ENCODE measurements around the gene HEXIM1. TPM values are rescaled to one million over a fixed set of nuclear protein-coding genes. Genes with fewer than 3 reads are reported as not detected.

The HEXIM1 gene, protein sequence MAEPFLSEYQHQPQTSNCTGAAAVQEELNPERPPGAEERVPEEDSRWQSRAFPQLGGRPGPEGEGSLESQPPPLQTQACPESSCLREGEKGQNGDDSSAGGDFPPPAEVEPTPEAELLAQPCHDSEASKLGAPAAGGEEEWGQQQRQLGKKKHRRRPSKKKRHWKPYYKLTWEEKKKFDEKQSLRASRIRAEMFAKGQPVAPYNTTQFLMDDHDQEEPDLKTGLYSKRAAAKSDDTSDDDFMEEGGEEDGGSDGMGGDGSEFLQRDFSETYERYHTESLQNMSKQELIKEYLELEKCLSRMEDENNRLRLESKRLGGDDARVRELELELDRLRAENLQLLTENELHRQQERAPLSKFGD
- polyA plus RNA-seq: 6.0 and 6.7 TPM in 2 replicates

DNA sequence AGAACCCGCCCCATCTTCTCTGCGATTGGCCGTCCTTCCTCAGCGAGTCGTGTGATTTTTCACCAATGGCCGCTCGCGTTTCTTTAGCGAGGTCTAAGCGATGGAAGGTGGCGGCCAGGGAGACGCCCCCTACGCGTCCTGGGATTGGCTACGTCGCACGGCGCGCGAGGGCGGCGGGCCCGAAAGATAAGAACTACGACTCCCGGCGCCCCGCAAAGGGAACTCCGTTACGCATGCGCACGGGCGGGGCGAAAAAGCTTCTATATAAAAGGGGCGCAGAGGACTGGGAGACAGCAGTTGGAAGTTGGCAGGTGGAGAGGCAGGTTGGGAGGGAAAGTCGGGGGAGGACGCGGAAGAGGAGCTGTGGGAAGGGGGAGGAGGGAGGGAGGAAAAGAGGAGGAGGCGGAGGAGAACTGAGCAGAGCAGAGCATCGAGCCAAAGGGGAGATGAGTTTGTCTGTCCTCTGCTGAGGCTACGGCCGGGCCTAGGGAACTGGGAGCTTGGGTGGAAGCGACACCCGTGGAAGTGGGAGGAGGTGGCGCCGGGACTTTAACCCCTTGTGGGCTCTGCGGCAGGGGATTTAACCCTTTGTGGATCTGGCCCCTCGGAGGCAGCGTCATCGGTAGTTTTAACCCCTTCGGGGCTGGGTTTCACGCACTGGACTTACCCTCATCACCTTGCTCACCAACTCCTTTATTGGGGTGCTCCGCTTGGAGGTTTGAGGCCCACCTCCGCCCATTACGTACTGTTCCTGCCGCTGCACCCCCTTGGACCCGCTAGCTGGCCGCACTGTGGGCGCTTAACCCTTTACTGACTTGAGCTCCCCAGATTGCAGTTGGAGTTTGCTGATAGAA lies at the start of gene HEXIM1:
HEXIM1 (plus strand) TSS at position 293 of the 854 bp plus-strand sequence. CDS start 716 bp downstream, outside the sequence.

DNA sequence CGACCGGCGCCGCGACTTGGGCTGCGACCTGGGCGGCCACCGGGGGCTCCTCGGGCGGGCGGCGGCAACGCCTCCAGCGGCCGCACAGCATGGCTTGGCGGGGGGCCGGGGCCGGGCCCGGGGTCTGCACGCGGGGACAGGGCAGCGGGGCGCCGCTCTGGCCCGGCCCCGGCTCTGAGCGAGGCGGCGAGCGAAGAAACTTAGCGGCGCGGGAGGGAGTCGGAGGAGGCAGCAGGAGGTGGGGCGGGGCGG lies 16.0 kb upstream of the HEXIM1 start, which contains the start of gene PLCD3:
PLCD3 (minus strand) TSS at position 196 of the 252 bp plus-strand sequence; CDS start at position 91, 105 bp downstream.

DNA sequence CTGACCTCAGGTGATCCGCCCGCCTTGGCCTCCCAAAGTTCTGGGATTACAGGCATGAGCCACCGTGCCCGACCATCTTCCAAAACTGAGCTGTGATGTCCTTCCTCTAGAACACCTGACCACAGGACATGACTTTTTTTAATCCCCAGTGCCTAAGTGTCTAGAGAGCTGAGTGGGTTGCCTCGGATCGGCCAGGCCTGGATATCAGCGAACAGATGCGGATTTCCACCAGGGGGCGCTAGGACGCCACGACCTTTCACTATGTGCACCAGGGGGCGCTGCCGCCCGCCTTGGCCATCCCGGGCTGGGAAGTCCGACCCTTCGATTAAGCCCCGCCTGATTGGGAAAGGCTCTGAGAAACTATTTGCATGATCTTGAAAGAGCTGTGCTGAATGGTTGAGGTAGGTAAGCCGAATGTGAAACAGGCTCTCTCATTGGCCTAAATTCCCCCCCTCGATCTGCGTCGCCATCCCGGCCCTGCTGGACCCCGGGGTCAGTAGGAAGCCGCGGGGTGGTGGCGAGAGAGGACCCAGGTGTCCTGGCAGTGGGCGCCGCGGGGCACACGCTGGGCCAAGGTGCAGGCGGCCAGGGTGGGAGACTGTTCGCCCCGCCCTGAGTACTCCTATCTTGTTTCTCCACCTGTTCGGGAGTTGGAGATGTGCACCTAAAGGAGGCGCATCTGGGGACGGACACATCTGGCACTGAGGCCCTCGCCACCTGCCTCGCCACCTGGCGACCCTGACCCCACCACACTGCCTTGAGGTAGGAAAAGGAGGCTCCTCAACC lies 12.9 kb upstream of the HEXIM1 start, which contains the start of gene ACBD4:
ACBD4 (plus strand) TSS at position 496 of the 786 bp plus-strand sequence. CDS start 458 bp downstream, outside the sequence.

DNA sequence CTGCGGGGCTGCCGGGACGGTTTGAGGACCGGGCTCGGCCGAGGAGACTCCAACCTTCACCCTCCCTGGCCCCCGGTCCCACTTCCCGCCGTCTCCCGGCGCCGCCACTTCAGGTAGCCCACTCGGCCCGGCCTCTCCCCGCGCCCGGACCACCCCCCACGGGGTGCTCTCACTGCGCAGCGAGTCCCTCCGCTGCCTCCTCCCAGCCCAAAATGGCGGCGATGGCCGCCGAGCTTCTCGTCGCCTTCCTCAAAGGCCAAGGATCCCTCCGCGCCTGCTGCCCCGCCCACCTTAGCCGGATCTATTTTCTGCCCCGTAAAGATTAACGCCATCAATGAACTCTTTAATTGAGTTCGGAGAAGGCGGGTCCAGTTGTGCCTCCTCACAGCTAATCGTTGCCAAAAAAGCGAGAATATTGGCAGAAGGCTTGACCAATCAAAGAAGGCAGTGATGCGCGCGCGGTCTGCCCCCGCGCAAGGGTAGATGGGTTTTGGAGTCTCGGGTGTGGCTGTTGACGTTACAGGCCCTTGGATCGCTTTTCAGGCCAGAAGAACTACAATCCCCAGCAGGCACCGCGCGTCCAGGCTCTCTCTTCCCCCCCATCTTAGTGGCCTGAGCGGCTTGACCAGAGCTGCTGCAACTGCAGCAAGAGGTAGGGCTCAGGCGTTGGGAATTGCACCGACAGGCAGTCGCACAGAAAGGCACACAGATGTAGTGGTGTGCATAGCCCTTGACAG lies 13.2 kb downstream of the HEXIM1 start, which contains the start of gene HEXIM2:
HEXIM2 (plus strand) TSS at position 588 of the 737 bp plus-strand sequence. CDS start 919 bp downstream, outside the sequence.

Other genes starting within 250 kb of the HEXIM1 start
- gene EFTUD2, start 249.0 kb upstream of the HEXIM1 start, polyA plus RNA-seq: 40.3 and 51.8 TPM in 2 replicates
- gene GFAP, start 233.0 kb upstream of the HEXIM1 start, polyA plus RNA-seq: 9.4 and 14.4 TPM in 2 replicates
- gene KIF18B, start 200.7 kb upstream of the HEXIM1 start, polyA plus RNA-seq: not detected in 2 replicates
- gene C1QL1, start 180.2 kb upstream of the HEXIM1 start, polyA plus RNA-seq: not detected in 2 replicates
- 21.0 and 30.2 TPM in 2 replicates for gene DCAKD, start 96.8 kb upstream of the HEXIM1 start, polyA plus RNA-seq
- 282 and 496 TPM in 2 replicates for gene NMT1, start 87.2 kb upstream of the HEXIM1 start, polyA plus RNA-seq
- 0.31 and 0.71 TPM in 2 replicates for gene PLCD3, start 16.0 kb upstream of the HEXIM1 start, polyA plus RNA-seq
- 0.44 TPM in 1 of 2 replicates, not detected in the other for gene ACBD4, start 12.8 kb upstream of the HEXIM1 start, polyA plus RNA-seq
- gene HEXIM2, start 13.4 kb downstream of the HEXIM1 start, polyA plus RNA-seq: 0.27 and 2.9 TPM in 2 replicates
- gene FMNL1, start 73.4 kb downstream of the HEXIM1 start, polyA plus RNA-seq: 2.4 and 4.0 TPM in 2 replicates
- not detected in 2 replicates for gene SPATA32, start 113.6 kb downstream of the HEXIM1 start, polyA plus RNA-seq
- gene MAP3K14, start 168.5 kb downstream of the HEXIM1 start, polyA plus RNA-seq: not detected in 2 replicates